HCEC 1CT (cell line): Measurements from ENCODE around the gene CTXND1.
A peak's percentile ranks its signal among the peaks of the same experiment; 100 is the strongest.

ENCODE experiments used
- DNase-seq: peaks from one replicate; pipeline ENCODE4 v3.0.0-alpha.2; 2017

Gene CTXND1

DNA sequence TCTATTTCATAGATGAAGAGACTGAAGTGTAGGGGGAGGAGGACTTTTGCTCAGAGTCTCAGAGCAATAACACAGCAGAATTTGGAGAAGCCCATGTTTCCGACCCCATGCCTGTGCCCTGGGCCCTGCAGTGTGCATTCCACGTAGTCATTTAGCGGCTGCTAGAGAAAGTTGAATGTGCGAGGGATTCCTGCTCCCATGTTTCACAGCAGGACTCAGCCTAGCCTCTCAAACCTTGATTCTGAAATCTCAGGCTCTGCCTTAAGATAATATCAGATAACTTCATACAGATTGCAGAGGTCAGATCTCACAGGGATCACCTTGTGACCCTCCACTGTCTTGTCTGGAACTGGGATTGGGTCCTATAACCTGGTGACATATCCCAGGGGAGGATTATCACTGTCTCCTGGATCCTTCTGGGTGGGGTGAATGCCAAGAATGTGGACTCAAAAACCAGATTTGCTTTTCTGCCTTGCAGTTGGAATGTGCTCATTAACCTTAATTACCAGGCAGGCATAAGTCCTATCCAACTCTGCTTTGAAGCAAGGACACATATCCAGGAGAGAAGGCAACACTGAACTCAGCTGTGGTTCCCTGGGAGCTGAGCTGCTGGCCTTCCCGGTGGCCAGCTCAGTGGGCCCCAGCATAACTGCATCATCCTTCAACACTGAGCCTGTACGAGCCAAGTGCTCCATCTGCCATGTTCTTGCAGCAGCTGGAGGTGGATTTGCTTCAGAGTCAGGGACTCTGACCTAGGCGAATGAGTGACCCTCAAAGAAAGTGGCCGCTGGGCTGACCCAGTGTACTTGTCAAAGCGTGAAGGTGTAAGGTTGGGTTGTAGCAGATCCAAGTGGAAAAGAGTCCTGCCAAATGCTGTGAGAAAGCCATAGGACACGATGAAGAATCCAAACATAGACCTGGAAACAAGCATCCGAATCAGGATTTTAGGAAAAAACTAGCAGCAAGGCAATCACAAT, 43.0 kb downstream of the CTXND1 start:
- no peak for DNase-seq

- DNase-seq, result peak; percentile 15
Observed at GRCh38 chr15:80207887-80208286, 44.1 kb downstream of the CTXND1 start.

DNA sequence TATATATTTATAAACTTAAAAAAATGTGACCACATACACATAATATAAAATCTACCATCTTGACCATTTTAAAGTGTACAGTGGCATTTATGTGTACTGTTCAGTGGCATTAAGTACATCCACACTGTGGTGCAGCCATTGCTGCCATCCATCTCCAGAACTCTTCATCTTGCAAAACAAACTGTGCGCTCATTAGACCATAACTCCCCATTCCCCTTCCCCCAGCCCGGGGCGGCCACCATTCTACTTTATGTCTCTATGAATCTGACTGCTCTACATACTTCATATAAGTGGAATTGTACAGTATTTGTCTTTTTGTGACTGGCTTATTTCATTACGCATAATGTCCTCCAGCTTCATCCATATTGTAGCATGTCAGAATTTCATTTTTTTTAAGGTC, 47.8 kb downstream of the CTXND1 start:
- no peak for DNase-seq

DNA sequence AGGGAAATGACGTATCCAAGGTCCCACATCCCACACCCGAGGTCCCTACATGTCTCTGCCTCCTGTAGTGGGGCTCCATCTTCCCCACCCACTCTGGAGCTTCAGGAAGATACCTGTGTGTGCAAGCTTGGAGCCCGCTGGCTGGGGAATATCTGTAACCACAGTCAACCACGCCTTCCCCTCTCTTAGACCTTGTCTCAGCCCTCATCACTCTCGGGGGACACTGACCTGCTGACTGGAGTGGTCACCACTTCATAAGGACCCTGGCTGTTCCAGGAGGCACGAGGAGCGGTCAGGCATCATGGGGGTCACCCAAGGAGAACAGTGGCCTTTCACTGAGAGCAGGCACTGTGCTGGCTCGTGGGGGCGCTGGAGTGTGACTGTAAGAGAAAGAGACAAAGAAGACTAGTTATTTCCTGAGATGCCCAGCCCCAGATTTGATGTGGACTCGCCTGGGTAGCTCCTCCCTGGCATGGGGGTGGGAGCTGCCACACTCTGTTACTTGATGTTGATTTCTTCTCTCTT, 48.6 kb downstream of the CTXND1 start:
- no peak for DNase-seq

DNA sequence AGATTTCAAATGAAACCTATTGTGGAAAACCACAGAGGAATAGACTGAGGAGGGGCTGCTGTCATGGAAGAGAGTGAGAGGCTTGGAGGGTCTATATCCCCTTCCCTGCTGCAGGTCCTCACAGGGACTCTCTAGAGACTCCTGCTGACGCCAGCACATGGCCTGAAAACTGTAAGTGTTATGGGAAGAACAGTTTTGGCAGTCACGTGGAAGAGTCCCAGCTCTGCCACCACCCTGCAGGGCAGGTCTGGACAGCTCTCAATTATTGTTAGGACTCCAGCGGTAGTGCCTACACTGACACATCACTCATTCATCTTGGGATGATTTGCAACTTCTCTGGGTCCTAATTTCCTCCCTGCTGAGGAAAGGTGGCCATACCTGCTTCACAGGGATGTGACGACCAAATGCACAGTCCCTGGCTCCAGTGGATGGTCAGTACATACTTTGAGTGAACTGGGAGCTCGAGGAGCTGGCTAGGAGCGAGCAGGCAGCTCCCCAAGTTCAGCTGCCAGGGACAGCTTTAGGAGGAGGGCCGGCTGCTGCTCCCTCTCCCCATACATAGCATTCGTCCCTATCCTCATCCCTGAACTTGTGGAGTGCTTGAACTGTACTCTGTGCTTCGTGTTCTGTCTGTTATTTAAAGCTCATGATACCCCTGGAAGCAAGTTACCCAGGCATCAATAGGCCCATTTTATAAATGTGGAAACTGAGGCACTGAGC, 49.2 kb downstream of the CTXND1 start:
- no peak for DNase-seq

GRCh38 chr15:80202016-80202315, 50.0 kb downstream of the CTXND1 start:
- no peak for DNase-seq

DNA sequence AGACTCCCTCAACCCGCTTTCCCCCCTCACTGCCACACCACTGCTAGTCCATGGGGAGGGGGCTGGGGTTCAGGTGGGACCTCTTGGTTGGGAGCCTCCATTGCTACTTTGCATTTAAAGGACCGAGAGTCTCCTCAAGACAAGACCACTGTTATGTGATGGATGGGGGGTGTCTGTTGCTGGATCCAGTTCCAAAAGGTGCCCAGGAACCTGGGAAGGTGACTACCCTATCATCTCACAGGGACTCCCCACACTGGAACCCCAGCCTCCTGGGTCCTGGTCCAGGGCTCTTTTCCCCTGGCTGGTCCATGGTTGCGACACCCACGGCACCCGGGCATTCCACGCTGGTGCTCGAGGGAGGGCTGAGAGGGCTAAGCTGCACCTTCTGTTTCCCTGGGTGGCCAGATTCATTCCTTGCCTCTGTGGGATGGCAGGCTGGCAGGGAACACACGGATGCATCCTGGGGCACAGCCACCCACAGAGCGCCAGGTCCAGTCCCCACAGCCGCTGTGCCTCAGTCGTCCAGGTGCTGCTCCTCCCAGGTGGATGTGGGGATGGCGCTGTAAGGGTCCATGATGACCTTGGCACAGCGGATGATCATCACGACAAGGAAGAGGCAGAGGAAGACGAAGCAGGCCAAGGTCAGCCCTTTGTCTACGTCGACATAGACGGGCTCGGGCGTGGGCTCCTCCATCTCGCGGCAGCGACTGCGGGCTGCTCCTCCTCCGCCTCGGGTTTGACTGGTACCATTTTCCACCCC, 50.6 kb downstream of the CTXND1 start:
- no peak for DNase-seq

GRCh38 chr15:80199869-80200268, 52.1 kb downstream of the CTXND1 start:
- no peak for DNase-seq

DNA sequence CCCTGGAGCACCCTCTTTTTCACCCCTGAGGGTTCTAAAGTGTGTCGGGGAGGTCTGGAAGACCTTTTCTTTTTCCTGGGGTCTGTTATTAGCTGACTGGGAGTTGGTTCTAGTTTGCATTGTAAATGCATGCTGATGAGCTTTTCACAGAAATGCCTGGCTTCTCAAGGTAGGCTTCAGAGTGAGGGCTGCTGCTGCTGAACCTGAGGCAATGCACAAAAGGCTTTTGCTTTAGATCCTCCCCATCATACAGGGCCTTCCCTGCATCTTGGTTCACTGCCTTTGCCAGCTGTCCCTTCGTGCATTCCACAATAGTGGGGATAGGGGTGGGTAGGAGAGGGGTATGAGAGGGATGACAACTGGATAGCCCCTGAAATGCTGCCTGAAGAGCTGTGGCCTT, 52.6 kb downstream of the CTXND1 start:
- DNase-seq, result no peak

DNA sequence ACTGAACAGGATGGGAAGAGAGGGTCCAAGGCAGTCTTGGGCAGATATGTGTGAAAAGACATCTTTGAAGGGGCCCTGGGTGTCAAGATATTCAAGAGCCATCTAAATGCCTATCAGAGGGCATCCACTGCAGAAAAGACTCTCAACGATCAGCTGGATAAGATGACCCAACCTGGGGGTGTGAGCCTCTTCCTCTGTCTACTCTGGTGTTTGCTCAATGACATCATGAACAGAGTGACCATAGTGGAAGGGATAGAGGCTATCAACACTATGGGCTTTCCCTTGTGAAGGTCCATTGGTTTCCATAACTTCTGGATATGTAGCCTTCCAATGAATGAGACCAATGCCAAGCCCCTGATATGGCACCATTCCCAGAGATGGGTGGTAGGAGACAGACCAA, 57.1 kb downstream of the CTXND1 start:
- DNase-seq, result no peak

- DNase-seq, result no peak
Observed at GRCh38 chr15:80194186-80194585, 57.8 kb downstream of the CTXND1 start.

GRCh38 chr15:80191897-80192595, 60.0 kb downstream of the CTXND1 start:
- DNase-seq, result no peak

GRCh38 chr15:80191198-80191597, 60.8 kb downstream of the CTXND1 start:
- DNase-seq, result no peak

DNA sequence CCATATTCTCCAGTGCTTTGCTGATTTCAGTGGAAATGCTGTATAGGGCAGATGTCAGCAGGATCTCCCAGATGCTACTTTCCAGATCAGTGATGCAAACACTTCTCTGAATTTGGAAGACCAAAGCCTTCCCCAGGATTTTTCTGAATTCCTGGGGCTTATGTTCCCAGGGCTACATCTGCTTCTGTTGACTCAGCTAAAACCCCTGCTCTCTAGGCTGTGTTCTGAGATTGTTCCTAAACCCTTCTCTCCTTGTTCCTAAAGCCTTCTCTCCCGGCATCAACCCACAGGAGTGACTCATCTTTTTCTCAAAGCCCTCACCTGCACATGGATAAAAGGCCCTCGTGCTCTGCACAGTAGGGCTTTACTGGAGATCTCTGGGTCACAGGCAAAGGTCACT, 63.8 kb downstream of the CTXND1 start:
- DNase-seq, result no peak

- no peak for DNase-seq
Observed at GRCh38 chr15:80186597-80186996, 65.4 kb downstream of the CTXND1 start.

- DNase-seq, result no peak
Observed at GRCh38 chr15:80186066-80186465, 65.9 kb downstream of the CTXND1 start.

DNA sequence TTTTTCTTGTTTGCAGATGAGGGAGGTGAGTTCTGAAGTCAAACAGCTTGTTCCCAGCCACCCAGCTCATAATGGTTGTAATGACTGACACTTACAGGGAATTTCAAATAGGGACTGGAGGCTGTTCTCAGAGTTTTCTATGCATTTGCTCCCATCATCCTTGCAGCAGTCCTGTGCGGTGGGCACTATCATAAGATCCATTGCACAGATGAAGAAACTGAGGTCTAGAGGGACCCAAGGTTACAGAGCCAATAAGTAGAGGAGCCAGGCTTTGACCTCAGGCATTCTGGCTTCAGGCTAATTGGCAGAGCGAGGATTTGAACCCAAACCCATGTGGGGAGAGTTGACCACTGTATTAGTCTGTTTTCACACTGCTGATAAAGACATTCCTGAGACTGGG, 66.9 kb downstream of the CTXND1 start:
- DNase-seq, result no peak

- no peak for DNase-seq
Observed at GRCh38 chr15:80184554-80184953, 67.5 kb downstream of the CTXND1 start.

GRCh38 chr15:80183886-80184285, 68.1 kb downstream of the CTXND1 start:
- peak; percentile 31 for DNase-seq

GRCh38 chr15:80183306-80183705, 68.7 kb downstream of the CTXND1 start:
- DNase-seq, result no peak

- peak; percentile 82 for DNase-seq
Observed at GRCh38 chr15:80182611-80183261, 69.3 kb downstream of the CTXND1 start.

GRCh38 chr15:80180986-80181385, 71.0 kb downstream of the CTXND1 start:
- DNase-seq, result no peak
